Mononuclear cell (primary cell): ENCODE results near the gene PAX7. TPM values are rescaled to one million over a fixed set of nuclear protein-coding genes. Genes with fewer than 3 reads are reported as not detected.

Experiments
- H3K27me3 ChIP-seq: 2 replicates; pipeline ENCODE4 v1.6.0; 2011; ENCODE audit warnings: low read length, control low read depth; ENCODE audit not compliant: insufficient read depth
- H3K4me1 ChIP-seq: 2 replicates; pipeline ENCODE4 v1.5.1; 2011; ENCODE audit warnings: mild to moderate bottlenecking, low read length, control low read depth; ENCODE audit not compliant: insufficient read depth
- H3K4me3 ChIP-seq: 2 replicates; pipeline ENCODE4 v1.5.1; 2011; ENCODE audit warnings: mild to moderate bottlenecking, low read length, moderate library complexity
- H3K9me3 ChIP-seq: 2 replicates; pipeline ENCODE4 v1.5.1; 2011; ENCODE audit warnings: low read depth, mild to moderate bottlenecking, control low read depth, low read length
- total RNA-seq: library from RNA; depleted of rRNA; stranded (reverse); fragments of >200 nt; gene quantifications from one replicate; pipeline ENCODE4 v1.2.3, GENCODE V29; 2012

Gene PAX7
- total RNA-seq, 1 donor = not detected

GRCh38 chr1:18635070-18635577, 4.5 kb downstream of the PAX7 start:
- H3K27me3 ChIP-seq = peaks cover 86% of the 10 kb centered on the region
- no peaks in the 10 kb centered on the region for H3K9me3 ChIP-seq
- no peaks in the 10 kb centered on the region for H3K4me1 ChIP-seq
- H3K4me3 ChIP-seq = no peak overlapping the region

GRCh38 chr1:18635891-18636595, 5.4 kb downstream of the PAX7 start:
- H3K4me3 ChIP-seq = no peak overlapping the region
- H3K9me3 ChIP-seq = no peaks in the 10 kb centered on the region
- no peaks in the 10 kb centered on the region for H3K4me1 ChIP-seq
- H3K27me3 ChIP-seq = peaks cover 87% of the 10 kb centered on the region

- Histone ChIP-seq H3K4me1 (no peaks in the 10 kb centered on the region), H3K9me3 (no peaks in the 10 kb centered on the region), H3K4me3 (no peak overlapping the region)
Measured at GRCh38 chr1:18636596-18637508, 6.2 kb downstream of the PAX7 start.

GRCh38 chr1:18637511-18637960, 6.9 kb downstream of the PAX7 start:
- Histone ChIP-seq H3K27me3 (peaks cover 88% of the 10 kb centered on the region), H3K4me3 (no peak overlapping the region), H3K4me1 (no peaks in the 10 kb centered on the region), H3K9me3 (no peaks in the 10 kb centered on the region)

More at GRCh38 chr1:18636596-18637508, 6.2 kb downstream of the PAX7 start:
- peaks cover 89% of the 10 kb centered on the region for H3K27me3 ChIP-seq

GRCh38 chr1:18637962-18638834, 7.6 kb downstream of the PAX7 start:
- no peaks in the 10 kb centered on the region for H3K9me3 ChIP-seq
- no peaks in the 10 kb centered on the region for H3K4me1 ChIP-seq
- peaks cover 87% of the 10 kb centered on the region for H3K27me3 ChIP-seq
- H3K4me3 ChIP-seq = no peak overlapping the region

GRCh38 chr1:18638835-18639364, 8.3 kb downstream of the PAX7 start:
- Histone ChIP-seq H3K4me1 (no peaks in the 10 kb centered on the region), H3K9me3 (no peaks in the 10 kb centered on the region), H3K27me3 (peaks cover 87% of the 10 kb centered on the region), H3K4me3 (no peak overlapping the region)

GRCh38 chr1:18639368-18640055, 8.9 kb downstream of the PAX7 start:
- Histone ChIP-seq H3K9me3 (no peaks in the 10 kb centered on the region), H3K27me3 (peaks cover 87% of the 10 kb centered on the region), H3K4me1 (no peaks in the 10 kb centered on the region), H3K4me3 (no peak overlapping the region)

- Histone ChIP-seq H3K27me3 (peaks cover 88% of the 10 kb centered on the region), H3K4me1 (no peaks in the 10 kb centered on the region), H3K4me3 (no peak overlapping the region), H3K9me3 (no peaks in the 10 kb centered on the region)
Measured at GRCh38 chr1:18640228-18641004, 9.8 kb downstream of the PAX7 start.

- H3K4me3 ChIP-seq = no peak overlapping the region
- peaks cover 88% of the 10 kb centered on the region for H3K27me3 ChIP-seq
- no peaks in the 10 kb centered on the region for H3K4me1 ChIP-seq
- no peaks in the 10 kb centered on the region for H3K9me3 ChIP-seq
Measured at GRCh38 chr1:18641005-18641941, 10.6 kb downstream of the PAX7 start.

GRCh38 chr1:18642278-18643095, 11.8 kb downstream of the PAX7 start:
- no peak overlapping the region for H3K4me3 ChIP-seq
- H3K4me1 ChIP-seq = no peaks in the 10 kb centered on the region
- peaks cover 87% of the 10 kb centered on the region for H3K27me3 ChIP-seq

GRCh38 chr1:18643154-18644012, 12.7 kb downstream of the PAX7 start:
- Histone ChIP-seq H3K4me1 (no peaks in the 10 kb centered on the region), H3K27me3 (peaks cover 84% of the 10 kb centered on the region), H3K4me3 (no peak overlapping the region), H3K9me3 (no peaks in the 10 kb centered on the region)

More at GRCh38 chr1:18642278-18643095, 11.8 kb downstream of the PAX7 start:
- no peaks in the 10 kb centered on the region for H3K9me3 ChIP-seq
